Breast epithelium (tissue), 4 donors: ENCODE results near the gene DMKN. TPM values are rescaled to one million over a fixed set of nuclear protein-coding genes. Genes with fewer than 3 reads are reported as not detected.

Experiments used
- DNase-seq, 2 donors: peaks; one replicate each; pipeline ENCODE4 v3.0.0-alpha.2; 2019; ENCODE audit warnings: low spot score in 2 of 2
- H3K27ac ChIP-seq, 2 donors: fragments of 200-600 bp; sonication (generic) in 1 of 2; one replicate each; pipeline ENCODE4 v1.5.1; 2016 to 2019; ENCODE audit warnings: mild to moderate bottlenecking in 1 of 2
- H3K27me3 ChIP-seq, 2 donors: fragments of 200-600 bp; sonication (generic) in 1 of 2; one replicate each; pipeline versions ENCODE4 v1.5.1 to v1.6.0; 2017 to 2019; ENCODE audit warnings: control low read depth in 1 of 2, mild to moderate bottlenecking in 1 of 2
- H3K36me3 ChIP-seq: fragments of 200-600 bp; one replicate; pipeline ENCODE4 v1.5.1; 2019
- H3K4me1 ChIP-seq, 2 donors: fragments of 200-600 bp; sonication (generic); one replicate each; pipeline ENCODE4 v1.5.1; 2016 to 2019; ENCODE audit warnings: control low read depth in 1 of 2
- H3K4me3 ChIP-seq, 3 donors: fragments of 200-600 bp; sonication (generic); 1 replicate in 2 of 3; 2 replicates in 1 of 3; pipeline ENCODE4 v1.5.1; 2016 to 2019; ENCODE audit warnings: mild to moderate bottlenecking in 3 of 3, moderate library complexity in 2 of 3
- H3K9me3 ChIP-seq, 2 donors: fragments of 200-600 bp; sonication (generic) in 1 of 2; one replicate each; pipeline ENCODE4 v1.5.1; 2016 to 2019; ENCODE audit warnings: control low read depth in 1 of 2
- POLR2A ChIP-seq: fragments of 450-650 bp; IDR thresholded peaks from one replicate; pipeline ENCODE4 v1.6.1; 2016; ENCODE audit warnings: antibody characterized with exemption, mild to moderate bottlenecking, moderate library complexity
- POLR2AphosphoS5 ChIP-seq, 3 donors: sonication (generic); formaldehyde crosslinking; IDR thresholded peaks; one replicate each; pipeline ENCODE4 v1.6.1; 2017; ENCODE audit warnings: antibody characterized with exemption in 3 of 3
- intact Hi-C: fragments of 100-400 bp; cut with DNase I; formaldehyde crosslinking; loops from one replicate; pipeline ENCODE4 v1.15.1; 2023; ENCODE audit warnings: low total_unique reads
- total RNA-seq, 3 donors: library from RNA; depleted of rRNA; stranded (reverse); fragments of >200 nt; gene quantifications; one replicate each; pipeline ENCODE4 v1.1.0, GENCODE V29; 2016
- TF ChIP-seq, protein P1 (sequence below), 3 donors: fragments of 450-650 bp; IDR thresholded peaks; one replicate each; pipeline ENCODE4 v1.5.1; 2016 to 2017; ENCODE audit warnings: antibody characterized with exemption in 3 of 3, mild to moderate bottlenecking in 3 of 3, moderate library complexity in 3 of 3

Gene DMKN
- total RNA-seq, 3 donors from 2014 or later: 0.96 to 135 (median 61.0) TPM

GRCh38 chr19:35521124-35521743 lies 7.8 kb upstream of the DMKN start:
- Histone ChIP-seq H3K9me3 (no peaks in the 10 kb centered on the region), H3K27me3 (peaks cover 0 to 15% of the 10 kb centered on the region in 2 donors), H3K4me1 (no peaks in the 10 kb centered on the region), H3K36me3 (no peaks in the 10 kb centered on the region), H3K4me3 (no peak overlapping the region), H3K27ac (no peak overlapping the region)
- TF ChIP-seq, protein P1, sequence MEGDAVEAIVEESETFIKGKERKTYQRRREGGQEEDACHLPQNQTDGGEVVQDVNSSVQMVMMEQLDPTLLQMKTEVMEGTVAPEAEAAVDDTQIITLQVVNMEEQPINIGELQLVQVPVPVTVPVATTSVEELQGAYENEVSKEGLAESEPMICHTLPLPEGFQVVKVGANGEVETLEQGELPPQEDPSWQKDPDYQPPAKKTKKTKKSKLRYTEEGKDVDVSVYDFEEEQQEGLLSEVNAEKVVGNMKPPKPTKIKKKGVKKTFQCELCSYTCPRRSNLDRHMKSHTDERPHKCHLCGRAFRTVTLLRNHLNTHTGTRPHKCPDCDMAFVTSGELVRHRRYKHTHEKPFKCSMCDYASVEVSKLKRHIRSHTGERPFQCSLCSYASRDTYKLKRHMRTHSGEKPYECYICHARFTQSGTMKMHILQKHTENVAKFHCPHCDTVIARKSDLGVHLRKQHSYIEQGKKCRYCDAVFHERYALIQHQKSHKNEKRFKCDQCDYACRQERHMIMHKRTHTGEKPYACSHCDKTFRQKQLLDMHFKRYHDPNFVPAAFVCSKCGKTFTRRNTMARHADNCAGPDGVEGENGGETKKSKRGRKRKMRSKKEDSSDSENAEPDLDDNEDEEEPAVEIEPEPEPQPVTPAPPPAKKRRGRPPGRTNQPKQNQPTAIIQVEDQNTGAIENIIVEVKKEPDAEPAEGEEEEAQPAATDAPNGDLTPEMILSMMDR (IDR thresholded peaks at IDR 0.05): no peak
- no peak for TF ChIP-seq POLR2A
- no peak for TF ChIP-seq POLR2AphosphoS5 (IDR thresholded peaks at IDR 0.05)
- DNase-seq: no peak
- intact Hi-C loops: no loop called here

GRCh38 chr19:35519291-35519690 lies 5.8 kb upstream of the DMKN start:
- H3K27ac ChIP-seq: no peak overlapping the region
- DNase-seq: no peak
- no peaks in the 10 kb centered on the region for H3K4me1 ChIP-seq
- no peaks in the 10 kb centered on the region for H3K27me3 ChIP-seq
- intact Hi-C loops: no loop called here
- no peaks in the 10 kb centered on the region for H3K36me3 ChIP-seq
- no peak overlapping the region for H3K4me3 ChIP-seq
- TF ChIP-seq, protein P1 (IDR thresholded peaks at IDR 0.05): no peak
- no peak for TF ChIP-seq POLR2A
- H3K9me3 ChIP-seq: no peaks in the 10 kb centered on the region

DNA sequence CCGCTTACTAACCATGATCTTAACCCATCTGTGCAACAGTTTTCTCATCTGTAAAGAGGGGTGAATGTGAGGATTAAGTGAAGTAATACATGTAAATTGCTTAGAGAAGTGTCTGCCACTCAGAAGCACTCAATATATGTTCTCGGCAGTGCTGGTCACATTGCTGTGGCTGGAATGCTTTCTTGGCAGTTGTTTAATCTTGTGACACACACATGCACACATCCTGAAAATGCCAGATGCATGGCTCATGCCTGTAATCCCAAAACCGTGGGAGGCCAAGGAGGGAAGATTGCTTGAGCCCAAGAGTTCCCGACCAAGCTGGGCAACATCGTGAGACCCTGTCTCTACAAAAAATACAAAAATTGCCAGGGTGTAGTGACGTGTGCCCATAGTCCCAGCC lies 4.9 kb upstream of the DMKN start:
- TF ChIP-seq POLR2A: no peak
- no peak for TF ChIP-seq POLR2AphosphoS5 (IDR thresholded peaks at IDR 0.05)
- TF ChIP-seq, protein P1 (IDR thresholded peaks at IDR 0.05): no peak
- Histone ChIP-seq H3K9me3 (no peaks in the 10 kb centered on the region), H3K36me3 (no peaks in the 10 kb centered on the region), H3K27me3 (no peaks in the 10 kb centered on the region), H3K4me1 (no peaks in the 10 kb centered on the region), H3K27ac (no peak overlapping the region), H3K4me3 (no peak overlapping the region)
- DNase-seq: no peak
- intact Hi-C loops: no loop called here

DNA sequence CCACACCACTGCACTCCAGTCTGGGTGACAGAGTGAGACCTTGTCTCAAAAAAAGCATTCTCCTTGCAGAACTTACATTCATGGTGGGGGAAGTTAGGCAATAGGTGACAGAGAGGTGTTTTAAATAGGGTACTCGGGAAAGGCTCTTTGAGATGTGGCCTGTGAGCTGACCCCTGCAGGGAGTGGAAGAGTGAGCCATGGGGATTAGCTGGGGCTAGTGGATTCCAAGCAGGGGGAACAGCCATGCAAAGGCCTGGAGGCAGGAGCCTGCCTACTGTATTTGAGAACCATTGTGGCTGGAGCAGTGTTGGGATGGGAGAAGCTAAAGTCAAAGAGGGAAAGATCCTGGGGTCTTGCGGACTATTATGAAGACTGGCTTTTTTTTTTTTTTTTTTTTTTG lies 3.9 kb upstream of the DMKN start:
- H3K4me1 ChIP-seq: no peaks in the 10 kb centered on the region
- H3K9me3 ChIP-seq: no peaks in the 10 kb centered on the region
- DNase-seq: no peak
- intact Hi-C loops: no loop called here
- no peaks in the 10 kb centered on the region for H3K27me3 ChIP-seq
- no peaks in the 10 kb centered on the region for H3K36me3 ChIP-seq
- TF ChIP-seq POLR2AphosphoS5 (IDR thresholded peaks at IDR 0.05) (no peak), POLR2A (no peak)
- TF ChIP-seq, protein P1 (IDR thresholded peaks at IDR 0.05): no peak
- H3K4me3 ChIP-seq: no peak overlapping the region
- H3K27ac ChIP-seq: no peak overlapping the region

DNA sequence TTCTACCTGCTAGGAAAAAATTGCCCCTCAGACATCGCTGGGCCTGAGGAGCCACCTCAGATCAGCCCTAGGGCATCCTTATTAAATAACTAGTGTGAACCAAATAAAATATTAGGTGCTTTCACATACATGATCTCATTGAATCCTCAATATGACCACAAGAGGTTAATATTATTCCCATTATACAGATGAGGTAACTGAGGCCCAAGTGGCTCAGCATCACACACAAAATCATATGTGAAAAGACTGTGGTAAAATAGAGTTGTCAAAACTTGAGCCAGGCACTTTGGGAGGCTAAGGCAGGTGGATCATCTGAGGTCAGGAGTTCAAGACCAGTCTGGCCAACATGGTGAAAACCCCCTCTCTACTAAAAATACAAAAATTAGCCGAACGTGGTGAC lies 2.9 kb upstream of the DMKN start:
- TF ChIP-seq POLR2AphosphoS5 (IDR thresholded peaks at IDR 0.05) (no peak), POLR2A (no peak)
- TF ChIP-seq, protein P1 (IDR thresholded peaks at IDR 0.05): no peak
- H3K9me3 ChIP-seq: no peaks in the 10 kb centered on the region

More for the DNA sequence above, 2.9 kb upstream of the DMKN start:
- intact Hi-C loops: no loop called here
- Histone ChIP-seq H3K4me1 (no peaks in the 10 kb centered on the region), H3K27me3 (no peaks in the 10 kb centered on the region), H3K4me3 (no peak overlapping the region), H3K27ac (no peak overlapping the region), H3K36me3 (no peaks in the 10 kb centered on the region)
- no peak for DNase-seq
